ENCODE data around the gene SNX21. TPM values are rescaled to one million over a fixed set of nuclear protein-coding genes. Genes with fewer than 3 reads are reported as not detected.

The SNX21 gene
- total RNA-seq, 1 donor from 2014 or later: 6.8 TPM

GRCh38 chr20:45857882-45858216, 24.2 kb downstream of the SNX21 start:
- no peak for TF ChIP-seq CTCF (IDR thresholded peaks at IDR 0.05; ENCODE audit: insufficient read depth, low read length, severe bottlenecking)
- FAIRE-seq (no peak), DNase-seq (ENCODE audit: low read depth) (no peak)
- Histone ChIP-seq H3K27me3 (ENCODE audit: control insufficient read depth, insufficient read depth, low read length) (no peaks in the 10 kb centered on the region), H3K4me3 (ENCODE audit: low read depth, low read length) (peak overlapping the region; percentile 68), H3K36me3 (ENCODE audit: control insufficient read depth, insufficient read depth, low read length) (peaks cover 6% of the 10 kb centered on the region)

- DNase-seq (ENCODE audit: low read depth) (no peak), FAIRE-seq (no peak)
- no peaks in the 10 kb centered on the region for H3K36me3 ChIP-seq (ENCODE audit: control insufficient read depth, insufficient read depth, low read length)
- no peaks in the 10 kb centered on the region for H3K27me3 ChIP-seq (ENCODE audit: control insufficient read depth, insufficient read depth, low read length)
- no peak overlapping the region for H3K4me3 ChIP-seq (ENCODE audit: low read depth, low read length)
- TF ChIP-seq CTCF (IDR thresholded peaks at IDR 0.05; ENCODE audit: insufficient read depth, low read length, severe bottlenecking): no peak
These were observed 26.3 kb downstream of the SNX21 start for GRCh38 chr20:45859916-45860315.

- Histone ChIP-seq H3K36me3 (ENCODE audit: control insufficient read depth, insufficient read depth, low read length) (no peaks in the 10 kb centered on the region), H3K27me3 (ENCODE audit: control insufficient read depth, insufficient read depth, low read length) (no peaks in the 10 kb centered on the region), H3K4me3 (ENCODE audit: low read depth, low read length) (no peak overlapping the region)
- no peak for TF ChIP-seq CTCF (IDR thresholded peaks at IDR 0.05; ENCODE audit: insufficient read depth, low read length, severe bottlenecking)
- no peak for FAIRE-seq
- DNase-seq (ENCODE audit: low read depth): peak; percentile 20
These were observed 27.1 kb downstream of the SNX21 start for GRCh38 chr20:45860560-45861220.

GRCh38 chr20:45861221-45862075, 27.8 kb downstream of the SNX21 start:
- Histone ChIP-seq H3K36me3 (ENCODE audit: control insufficient read depth, insufficient read depth, low read length) (no peaks in the 10 kb centered on the region), H3K4me3 (ENCODE audit: low read depth, low read length) (no peak overlapping the region), H3K27me3 (ENCODE audit: control insufficient read depth, insufficient read depth, low read length) (no peaks in the 10 kb centered on the region)
- TF ChIP-seq CTCF (IDR thresholded peaks at IDR 0.05; ENCODE audit: insufficient read depth, low read length, severe bottlenecking): no peak
- no peak for FAIRE-seq
- DNase-seq (ENCODE audit: low read depth): no peak

DNA sequence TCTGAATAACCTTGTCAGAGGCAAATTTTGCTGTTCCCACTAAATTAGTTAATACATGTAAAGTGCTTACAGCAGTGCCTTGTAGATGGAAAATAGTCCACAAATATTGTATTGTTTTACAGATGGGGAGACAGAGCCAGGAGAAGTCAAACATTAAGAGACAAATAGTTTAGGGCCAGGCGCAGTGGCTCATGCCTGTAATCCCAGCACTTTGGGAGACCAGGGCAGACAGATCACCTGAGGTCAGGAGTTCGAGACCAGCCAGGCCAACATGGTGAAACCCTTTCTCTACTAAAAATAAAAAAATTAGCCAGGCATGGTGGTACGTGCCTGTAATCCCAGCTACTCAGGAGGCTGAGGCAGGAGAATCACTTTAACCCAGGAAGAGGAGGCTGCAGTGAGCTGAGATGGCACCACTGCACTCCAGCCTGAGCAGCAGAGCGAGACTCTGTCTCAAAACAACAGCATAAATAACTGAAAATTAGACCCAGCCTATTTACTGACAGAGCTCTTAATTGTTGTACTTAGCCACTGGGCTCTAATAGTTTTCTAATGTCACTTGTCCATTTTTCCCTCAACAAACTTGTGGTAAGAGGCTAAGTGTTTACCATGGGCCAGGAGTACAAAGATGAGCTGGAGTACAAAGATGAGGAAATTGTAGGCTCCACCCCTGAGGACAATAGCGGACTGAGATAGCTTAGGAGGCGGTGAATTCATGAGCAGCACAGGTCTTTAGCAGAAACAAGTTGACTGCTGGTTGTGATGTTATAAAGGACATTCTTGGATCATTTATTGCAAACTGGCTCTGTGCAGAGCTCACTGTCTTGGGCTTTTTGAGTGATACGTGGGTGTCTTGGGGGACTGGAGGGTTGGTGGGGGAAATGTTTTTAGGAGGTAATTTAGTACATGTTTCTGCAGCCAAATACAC, 30.2 kb downstream of the SNX21 start:
- H3K27me3 ChIP-seq (ENCODE audit: control insufficient read depth, insufficient read depth, low read length): no peaks in the 10 kb centered on the region
- FAIRE-seq (no peak), DNase-seq (ENCODE audit: low read depth) (no peak)
- H3K36me3 ChIP-seq (ENCODE audit: control insufficient read depth, insufficient read depth, low read length): no peaks in the 10 kb centered on the region
- no peak overlapping the region for H3K4me3 ChIP-seq (ENCODE audit: low read depth, low read length)
- TF ChIP-seq CTCF (IDR thresholded peaks at IDR 0.05; ENCODE audit: insufficient read depth, low read length, severe bottlenecking): no peak

Data from bronchial epithelial cell (primary cell).